H9 (cell line): Measurements from ENCODE around the gene DGKE. TPM values are rescaled to one million over a fixed set of nuclear protein-coding genes. Genes with fewer than 3 reads are reported as not detected.

Experiments used
- DNase-seq: peaks from one replicate; pipeline ENCODE4 v3.0.0-alpha.2; 2017
- H2AFZ ChIP-seq: one replicate; pipeline ENCODE4 v1.6.1; 2013; ENCODE audit warnings: mild to moderate bottlenecking, low read length, control low read depth, moderate library complexity
- H2AK5ac ChIP-seq: 2 replicates; pipeline ENCODE4 v1.6.1; 2013; ENCODE audit warnings: low read length, control low read depth, mixed read lengths; ENCODE audit not compliant: insufficient read length
- H2BK120ac ChIP-seq: one replicate; pipeline ENCODE4 v1.6.1; 2013; ENCODE audit warnings: low read depth, mild to moderate bottlenecking, low read length, control low read depth, inconsistent platforms; ENCODE audit not compliant: poor library complexity, severe bottlenecking
- H2BK12ac ChIP-seq: 2 replicates; pipeline ENCODE4 v1.6.1; 2013; ENCODE audit warnings: low read length, control low read depth, mixed read lengths, low read depth; ENCODE audit not compliant: insufficient read length
- H2BK15ac ChIP-seq: 2 replicates; pipeline ENCODE4 v1.6.1; 2013; ENCODE audit warnings: low read depth, low read length, control low read depth
- H2BK20ac ChIP-seq: one replicate; pipeline ENCODE4 v1.6.1; 2013; ENCODE audit warnings: low read depth, mild to moderate bottlenecking, low read length, control low read depth, inconsistent platforms; ENCODE audit not compliant: poor library complexity, severe bottlenecking
- H2BK5ac ChIP-seq: 2 replicates; pipeline ENCODE4 v1.6.1; 2013; ENCODE audit warnings: low read length, control low read depth, mixed read lengths; ENCODE audit not compliant: insufficient read length
- H3K14ac ChIP-seq: 2 replicates; pipeline ENCODE4 v1.6.1; 2013; ENCODE audit warnings: low read length, control low read depth; ENCODE audit not compliant: insufficient read depth
- H3K18ac ChIP-seq: 2 replicates; pipeline ENCODE4 v1.6.1; 2013; ENCODE audit warnings: low read depth, mild to moderate bottlenecking, mixed read lengths, low read length, control low read depth; ENCODE audit not compliant: insufficient read length
- H3K23ac ChIP-seq: 2 replicates; pipeline ENCODE4 v1.6.1; 2013; ENCODE audit warnings: low read length, control low read depth, mixed read lengths, low read depth; ENCODE audit not compliant: insufficient read length
- H3K23me2 ChIP-seq: 2 replicates; pipeline ENCODE4 v1.6.1; 2013; ENCODE audit warnings: low read depth, mild to moderate bottlenecking, mixed read lengths, low read length, control low read depth; ENCODE audit not compliant: insufficient read length, poor library complexity, severe bottlenecking
- H3K27ac ChIP-seq: 2 replicates; pipeline ENCODE4 v1.5.1; 2013; ENCODE audit warnings: low read length, control low read depth, mixed read lengths, low read depth; ENCODE audit not compliant: insufficient read length
- H3K27me3 ChIP-seq: 2 replicates; pipeline ENCODE4 v1.6.1; 2013; ENCODE audit warnings: low read length, control low read depth, inconsistent platforms; ENCODE audit not compliant: insufficient read depth
- H3K4ac ChIP-seq: 2 replicates; pipeline ENCODE4 v1.6.1; 2013; ENCODE audit warnings: low read depth, mild to moderate bottlenecking, control low read depth, inconsistent platforms, low read length, moderate library complexity
- H3K4me1 ChIP-seq: 2 replicates; pipeline ENCODE4 v1.6.1; 2013; ENCODE audit warnings: low read length, control low read depth, inconsistent platforms; ENCODE audit not compliant: insufficient read depth
- H3K4me2 ChIP-seq: 2 replicates; pipeline ENCODE4 v1.6.1; 2013; ENCODE audit warnings: low read length, control low read depth, mixed read lengths; ENCODE audit not compliant: insufficient read length, insufficient read depth
- H3K56ac ChIP-seq: 2 replicates; pipeline ENCODE4 v1.6.1; 2013; ENCODE audit warnings: low read depth, mild to moderate bottlenecking, mixed read lengths, low read length, control low read depth; ENCODE audit not compliant: insufficient read length
- H3K79me1 ChIP-seq: 2 replicates; pipeline ENCODE4 v1.6.1; 2013; ENCODE audit warnings: low read depth, mild to moderate bottlenecking, moderate library complexity, low read length, control low read depth, inconsistent platforms; ENCODE audit not compliant: insufficient read depth, poor library complexity, severe bottlenecking
- H3K79me2 ChIP-seq: 2 replicates; pipeline ENCODE4 v1.6.1; 2013; ENCODE audit warnings: low read length, control low read depth, inconsistent platforms; ENCODE audit not compliant: insufficient read depth
- H3K9ac ChIP-seq: 2 replicates; pipeline ENCODE4 v1.6.1; 2013; ENCODE audit warnings: low read length, control low read depth, mixed read lengths; ENCODE audit not compliant: insufficient read length; ENCODE audit errors: extremely low read depth
- H3K9me3 ChIP-seq: one replicate; pipeline ENCODE4 v1.6.1; 2013; ENCODE audit warnings: low read depth, low read length, inconsistent platforms; ENCODE audit not compliant: control insufficient read depth
- H3T11ph ChIP-seq: one replicate; pipeline ENCODE4 v1.6.1; 2013; ENCODE audit warnings: mild to moderate bottlenecking, low read length, control low read depth, inconsistent platforms
- H4K20me1 ChIP-seq: one replicate; pipeline ENCODE4 v1.6.1; 2013; ENCODE audit not compliant: control insufficient read depth, insufficient read length, insufficient read depth
- H4K5ac ChIP-seq: 2 replicates; pipeline ENCODE4 v1.6.1; 2013; ENCODE audit warnings: low read depth, mild to moderate bottlenecking, mixed read lengths, low read length, control low read depth; ENCODE audit not compliant: insufficient read length
- H4K8ac ChIP-seq: replicated peaks from 2 replicates; pipeline ENCODE4 v1.6.1; 2013; ENCODE audit warnings: low read length, control low read depth, mixed read lengths, low read depth; ENCODE audit not compliant: insufficient read length
- H4K91ac ChIP-seq: 2 replicates; pipeline ENCODE4 v1.6.1; 2013; ENCODE audit warnings: low read depth, mild to moderate bottlenecking, moderate library complexity, mixed read lengths, low read length, control low read depth; ENCODE audit not compliant: insufficient read length
- H3K27ac Mint-ChIP-seq, 3 experiments: 2 replicates in 2 of 3; 3 replicates in 1 of 3; pipeline ENCODE4 v1.8.0; 2020 to 2021; ENCODE audit warnings: mixed read lengths in 3 of 3, mild to moderate bottlenecking in 1 of 3, moderate library complexity in 1 of 3
- H3K27me3 Mint-ChIP-seq: 2 replicates; pipeline ENCODE4 v1.8.0; 2021; ENCODE audit warnings: low read depth, mild to moderate bottlenecking, moderate library complexity, mixed read lengths
- H3K36me3 Mint-ChIP-seq, 3 experiments: 2 replicates in 2 of 3; 3 replicates in 1 of 3; pipeline ENCODE4 v1.8.0; 2020 to 2021; ENCODE audit warnings: low read depth in 3 of 3, mixed read lengths in 3 of 3; ENCODE audit not compliant: insufficient read depth in 1 of 3
- H3K4me1 Mint-ChIP-seq, 2 experiments: 2 replicates each; pipeline ENCODE4 v1.8.0; 2020; ENCODE audit warnings: mixed read lengths in 2 of 2
- H3K4me3 Mint-ChIP-seq, 2 experiments: 2 replicates in 1 of 2; 3 replicates in 1 of 2; pipeline ENCODE4 v1.8.0; 2020 to 2021; ENCODE audit warnings: mild to moderate bottlenecking in 2 of 2, mixed read lengths in 2 of 2, moderate library complexity in 1 of 2
- H3K9me3 Mint-ChIP-seq, 2 experiments: 2 replicates in 1 of 2; 3 replicates in 1 of 2; pipeline ENCODE4 v1.8.0; 2020; ENCODE audit warnings: mild to moderate bottlenecking in 2 of 2, mixed read lengths in 2 of 2, moderate library complexity in 1 of 2
- CTCF ChIP-seq: fragments of 200-600 bp; sonication (generic); conservative IDR thresholded peaks from 3 replicates; pipeline ENCODE4 v1.8.0; 2021; ENCODE audit warnings: antibody characterized with exemption, mild to moderate bottlenecking
- WGBS: extraction: QIAGEN DNeasy Blood & Tissue Kit; methylation state at CpG from one replicate; pipeline ENCODE4 v1.1.7; 2013; ENCODE audit warnings: missing lambda C conversion rate, low lambda C conversion rate, mixed read lengths; ENCODE audit not compliant: insufficient read length; ENCODE audit errors: extremely low coverage; 5-methylcytosine and 5-hydroxymethylcytosine counted together
- total RNA-seq: library from RNA; stranded (reverse); gene quantifications from 2 replicates; pipeline ENCODE4 v1.2.1, GENCODE V29; 2021

The DGKE gene
- total RNA-seq, 1 experiment from 2014 or later, result 4.9 TPM

- H2BK15ac ChIP-seq, result no peak overlapping the region
These were observed 57.8 kb downstream of the DGKE start for GRCh38 chr17:56891751-56892150.

More at GRCh38 chr17:56891751-56892150, 57.8 kb downstream of the DGKE start:
- Histone ChIP-seq H2BK5ac (no peak overlapping the region), H4K91ac (no peak overlapping the region), H2AFZ (no peak overlapping the region), H3K79me1 (no peaks in the 10 kb centered on the region), H2BK20ac (no peak overlapping the region), H3K23me2 (no peaks in the 10 kb centered on the region), H2AK5ac (no peak overlapping the region), H4K8ac (no peak overlapping the region), H3K4ac (no peak overlapping the region), H3K9ac (no peak overlapping the region), H3K79me2 (no peaks in the 10 kb centered on the region), H3K23ac (no peak overlapping the region), H3K14ac (no peak overlapping the region), H3K27me3 (no peaks in the 10 kb centered on the region), H2BK12ac (no peak overlapping the region), H3T11ph (no peak overlapping the region), H3K18ac (no peak overlapping the region), H3K27ac (no peak overlapping the region), H3K9me3 (peaks cover 12% of the 10 kb centered on the region), H3K4me1 (no peaks in the 10 kb centered on the region), H3K4me2 (no peak overlapping the region), H2BK120ac (no peak overlapping the region), H4K20me1 (no peaks in the 10 kb centered on the region), H4K5ac (no peak overlapping the region), H3K56ac (no peak overlapping the region)
- no CpG with 5 or more reads among the region's 16 CpGs for WGBS
- peaks cover 44 to 82% (median 49%) of the 10 kb centered on the region in 3 experiments for H3K36me3 Mint-ChIP-seq
- no peak overlapping the region for H3K4me3 Mint-ChIP-seq
- H3K4me1 Mint-ChIP-seq, result peaks cover 17 to 27% of the 10 kb centered on the region in 2 experiments
- H3K27me3 Mint-ChIP-seq, result no peaks in the 10 kb centered on the region
- DNase-seq, result peak; percentile 78
- peaks cover 17 to 22% of the 10 kb centered on the region in 2 experiments for H3K9me3 Mint-ChIP-seq
- TF ChIP-seq CTCF, result peak; percentile 82
- peak overlapping the region in 1 of 3 experiments; percentile 37; a peak in 1 of 7 replicates for H3K27ac Mint-ChIP-seq
